GM19395 (cell line): Measurements from ENCODE around the gene TP53AIP1.

Experiments used
- ATAC-seq: cut with Tn5 transposase; IDR thresholded peaks from one replicate; pipeline ENCODE4 v1.9.1; 2021; ENCODE audit warnings: mild to moderate bottlenecking, moderate library complexity; ENCODE audit not compliant: unreplicated experiment

TP53AIP1 gene, protein sequence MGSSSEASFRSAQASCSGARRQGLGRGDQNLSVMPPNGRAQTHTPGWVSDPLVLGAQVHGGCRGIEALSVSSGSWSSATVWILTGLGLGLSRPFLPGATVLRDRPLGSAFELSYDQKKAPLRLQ

GRCh38 chr11:128942817-128943427 lies at the start of gene TP53AIP1:
TSS of gene TP53AIP1 (minus strand) at chr11:128942871. CDS start at chr11:128937818, 5,053 bp downstream.
- ATAC-seq = no peak

DNA sequence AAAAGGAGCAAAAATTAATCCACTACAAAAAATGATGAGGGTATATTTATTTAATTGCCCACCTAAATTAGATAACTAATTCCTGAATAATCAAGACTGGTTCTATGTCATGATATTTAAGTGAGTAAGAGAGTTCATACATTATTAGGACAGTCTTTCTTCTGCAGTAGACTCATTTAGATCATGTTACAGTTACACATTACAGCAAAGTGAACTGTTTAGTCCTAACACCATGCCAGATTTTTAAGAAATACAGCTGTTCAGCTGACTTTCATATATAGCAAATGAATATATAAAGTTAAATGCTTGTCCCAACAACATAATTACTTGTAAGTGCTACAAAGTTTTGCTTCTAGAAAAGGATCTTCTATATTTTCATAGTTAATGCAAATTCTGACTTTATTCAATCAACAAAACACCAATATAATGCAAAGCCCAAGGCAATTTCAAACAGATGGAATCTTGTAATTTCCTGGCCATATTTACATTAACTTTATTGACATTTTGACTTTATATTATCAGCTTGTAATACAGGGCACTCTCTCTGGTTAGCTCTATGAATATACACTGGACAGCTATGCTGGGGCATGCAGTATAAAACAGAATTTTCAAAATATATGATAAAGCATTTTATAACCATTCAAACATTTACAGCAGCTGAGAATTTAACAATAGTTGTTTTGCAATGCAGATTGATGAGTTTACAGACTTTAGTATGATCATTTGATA lies 45.7 kb upstream of the TP53AIP1 start:
- no peak for ATAC-seq

DNA sequence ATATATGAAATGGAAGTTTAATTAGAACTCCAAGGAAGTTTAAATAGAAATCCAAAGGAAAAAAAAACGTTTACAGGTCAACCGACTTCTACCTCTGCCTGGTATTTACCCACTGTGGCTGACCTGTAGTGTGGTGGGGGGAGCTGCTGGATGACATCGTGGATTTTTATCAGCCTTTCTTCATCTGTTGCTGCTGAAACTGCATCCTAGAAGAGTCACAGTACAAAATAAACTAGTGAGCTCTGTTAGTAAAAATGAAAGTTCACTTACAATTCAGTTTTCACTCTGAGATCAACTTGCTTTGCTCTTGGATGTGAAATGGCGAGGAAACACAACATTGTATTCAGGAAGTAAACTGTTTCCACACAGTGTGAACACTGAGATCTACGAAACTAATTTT lies 43.2 kb upstream of the TP53AIP1 start:
- ATAC-seq = no peak

- no peak for ATAC-seq
Measured at GRCh38 chr11:128983023-128983422, 40.4 kb upstream of the TP53AIP1 start.

GRCh38 chr11:128981254-128981653 lies 38.6 kb upstream of the TP53AIP1 start:
- no peak for ATAC-seq

- no peak for ATAC-seq
Measured at GRCh38 chr11:128970598-128971190, 28.0 kb upstream of the TP53AIP1 start.

DNA sequence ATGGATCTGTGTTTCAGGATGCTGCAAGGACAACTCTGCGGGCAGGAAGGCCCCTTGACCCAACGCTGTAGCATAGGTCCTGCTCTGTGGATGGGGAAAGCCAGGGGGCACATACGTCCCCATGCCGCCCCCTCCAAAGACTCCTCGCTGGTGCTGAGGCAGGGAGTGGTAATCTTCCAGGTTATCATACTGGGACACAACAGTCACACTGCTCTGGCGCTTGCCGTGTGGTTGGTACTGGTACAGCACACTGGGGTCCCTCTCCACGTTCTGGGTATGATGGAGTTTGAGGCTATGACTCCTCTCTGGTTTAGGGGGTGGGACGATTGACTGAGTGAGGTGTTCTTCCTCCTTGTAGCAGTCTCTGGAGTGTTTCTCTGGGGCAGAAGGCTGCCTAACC lies 26.2 kb upstream of the TP53AIP1 start:
- no peak for ATAC-seq

GRCh38 chr11:128967578-128967977 lies 24.9 kb upstream of the TP53AIP1 start:
- ATAC-seq = no peak

GRCh38 chr11:128965485-128965884 lies 22.8 kb upstream of the TP53AIP1 start:
- peak; percentile 98 for ATAC-seq

DNA sequence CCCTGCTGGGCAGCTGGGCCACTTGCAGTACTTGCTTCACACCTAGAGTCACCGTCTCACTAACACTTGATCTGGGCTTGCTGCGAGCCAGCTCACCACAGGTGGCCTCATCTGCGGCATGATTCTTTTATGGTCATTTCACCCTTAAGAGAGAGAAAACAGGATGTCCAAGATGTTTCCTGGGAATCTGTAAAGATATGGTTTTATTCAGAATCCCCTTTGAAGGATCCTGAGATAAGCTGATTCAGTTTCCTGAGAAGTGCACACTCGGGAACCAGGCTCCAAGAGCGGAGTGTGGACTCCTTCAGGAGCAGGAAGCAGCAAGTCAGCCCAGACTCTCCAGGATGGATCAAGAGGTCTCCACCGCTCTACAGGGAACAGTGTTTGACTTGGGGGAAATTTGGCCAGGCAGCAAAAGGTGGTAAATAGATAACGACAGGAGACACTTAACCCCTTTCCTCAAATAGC lies 21.8 kb upstream of the TP53AIP1 start:
- no peak for ATAC-seq

- no peak for ATAC-seq
Measured at GRCh38 chr11:128963744-128964325, 21.2 kb upstream of the TP53AIP1 start.

- no peak for ATAC-seq
Measured at GRCh38 chr11:128962896-128963295, 20.2 kb upstream of the TP53AIP1 start.

DNA sequence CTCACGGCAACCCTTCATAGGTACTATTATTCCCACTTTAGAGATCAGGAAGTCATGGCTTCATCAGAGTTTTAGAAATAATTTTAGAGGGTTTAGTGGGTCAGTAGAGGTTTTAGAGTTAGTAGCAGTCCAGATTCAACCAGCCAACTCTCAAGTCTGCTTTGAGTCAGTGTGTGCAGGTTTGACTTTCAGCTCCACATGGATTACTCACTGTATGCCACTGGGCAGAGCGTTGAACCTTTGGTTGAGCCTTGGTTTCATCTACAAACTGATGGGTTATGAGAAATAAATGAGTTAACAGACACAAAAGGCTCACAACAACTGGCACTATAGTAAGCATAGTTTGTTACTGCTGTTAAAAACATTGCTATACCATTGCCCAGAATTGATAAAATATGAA lies 19.0 kb upstream of the TP53AIP1 start:
- ATAC-seq = no peak

GRCh38 chr11:128957202-128957482 lies 14.5 kb upstream of the TP53AIP1 start:
- ATAC-seq = no peak

- ATAC-seq = peak; percentile 79
Measured at GRCh38 chr11:128956401-128957201, 13.9 kb upstream of the TP53AIP1 start.

GRCh38 chr11:128955636-128956035 lies 13.0 kb upstream of the TP53AIP1 start:
- no peak for ATAC-seq

DNA sequence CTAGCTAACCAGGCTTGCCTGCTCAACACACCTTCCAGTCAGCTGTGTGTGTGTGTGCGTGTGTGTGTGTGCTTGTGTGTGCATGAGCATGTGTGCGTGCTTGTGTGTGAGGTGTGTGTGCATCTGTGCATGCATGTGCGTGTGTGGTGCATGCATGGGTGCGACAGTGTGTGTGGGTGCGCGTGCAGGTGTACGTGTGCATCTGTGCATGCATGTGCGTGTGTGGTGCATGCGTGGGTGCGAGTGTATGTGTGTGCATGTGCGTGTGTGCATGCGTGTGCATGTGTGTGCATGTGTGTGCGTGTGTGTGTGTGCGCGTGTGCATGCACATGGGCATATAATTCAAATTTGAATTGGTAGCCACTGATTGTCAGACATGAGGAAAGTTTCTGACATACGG lies 10.5 kb upstream of the TP53AIP1 start:
- no peak for ATAC-seq

DNA sequence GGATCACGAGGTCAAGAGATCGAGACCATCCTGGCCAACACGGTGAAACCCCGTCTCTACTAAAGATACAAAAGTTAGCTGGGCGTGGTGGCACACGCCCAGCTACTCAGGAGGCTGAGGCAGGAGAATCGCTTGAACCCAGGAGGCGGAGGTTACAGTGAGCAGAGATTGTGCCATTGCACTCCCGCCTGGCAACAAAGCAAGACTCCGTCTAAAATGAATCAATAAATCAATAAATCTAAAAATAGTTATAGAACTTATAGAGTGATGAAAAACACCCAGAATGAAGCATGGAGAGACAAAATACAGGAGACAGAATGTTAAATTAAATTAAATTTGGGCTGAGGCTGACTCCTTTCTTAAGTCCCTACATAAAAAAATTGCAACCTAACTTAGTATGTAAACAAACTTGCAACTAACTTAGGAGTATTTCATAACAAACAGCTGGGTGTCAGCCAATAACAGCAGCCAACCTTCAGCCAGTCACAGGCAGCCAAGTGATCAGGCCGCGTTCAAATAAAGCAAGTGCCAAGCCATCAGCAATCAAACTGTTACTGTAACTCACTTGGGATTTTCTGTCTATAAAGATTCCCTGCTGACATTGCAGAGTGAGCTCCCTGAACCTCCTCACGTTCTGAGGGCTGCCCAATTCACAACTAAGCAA lies 7.3 kb upstream of the TP53AIP1 start:
- ATAC-seq = no peak

DNA sequence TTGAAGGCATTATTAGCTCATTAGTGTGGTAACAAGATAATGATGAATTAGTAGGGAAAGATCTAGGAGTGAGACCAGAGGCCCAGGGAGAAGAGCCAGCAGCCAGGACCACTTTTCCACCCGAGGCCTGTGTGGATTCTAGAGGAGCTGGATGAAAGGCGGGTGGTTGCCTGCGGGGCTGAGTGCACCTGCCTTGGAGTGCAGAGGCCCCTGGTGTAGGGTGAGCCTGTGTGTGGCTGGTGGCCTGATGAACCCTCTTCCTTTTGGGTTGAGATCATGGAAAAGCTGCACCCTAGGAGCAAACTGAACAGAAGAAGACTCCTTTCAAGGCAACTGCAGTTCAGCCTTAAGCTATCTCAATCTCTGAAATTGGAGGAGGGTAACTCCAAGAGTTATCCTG lies 5.9 kb upstream of the TP53AIP1 start:
- no peak for ATAC-seq

GRCh38 chr11:128947773-128948172 lies 5.1 kb upstream of the TP53AIP1 start:
- ATAC-seq = no peak
